Pancreas (tissue), 10 donors: ENCODE data around the gene RAD51B. TPM values are rescaled to one million over a fixed set of nuclear protein-coding genes. Genes with fewer than 3 reads are reported as not detected.

Experiments
- ATAC-seq, 4 donors: fragments of 200-7000 bp; cut with Tn5 transposase; one replicate each; pipeline versions ENCODE4 v1.8.0 to v1.9.1; 2020; ENCODE audit warnings: mild to moderate bottlenecking in 4 of 4, moderate library complexity in 4 of 4
- DNase-seq, 6 donors: peaks; one replicate each; pipeline ENCODE4 v3.0.0-alpha.2; 2020
- FAIRE-seq: peaks from 2 replicates; lab custom pipeline; 2012; peaks lifted over from hg19 to GRCh38; lab: Jason Lieb, UNC
- H3K27ac ChIP-seq, 4 donors: fragments of 200-600 bp; sonication (generic); 1 replicate in 3 of 4; 2 replicates in 1 of 4; pipeline versions ENCODE4 v1.5.0 to v1.8.0; 2020
- H3K27me3 ChIP-seq, 4 donors: fragments of 200-600 bp; one replicate each; pipeline ENCODE4 v1.8.0; 2021
- H3K36me3 ChIP-seq, 3 donors: fragments of 200-600 bp; sonication (generic) in 1 of 3; one replicate each; pipeline versions ENCODE4 v1.5.0 to v1.8.0; 2020 to 2021
- H3K4me1 ChIP-seq, 3 donors: fragments of 200-600 bp; one replicate each; pipeline ENCODE4 v1.8.0; 2021
- H3K4me3 ChIP-seq, 4 donors: fragments of 200-600 bp; sonication (generic) in 2 of 4; one replicate each; pipeline versions ENCODE4 v1.5.0 to v1.8.0; 2020 to 2021
- H3K9me3 ChIP-seq, 4 donors: fragments of 200-600 bp; one replicate each; pipeline ENCODE4 v1.8.0; 2021
- WGBS, 2 donors: extraction: QIAGEN DNeasy Blood & Tissue Kit; methylation state at CpG; one replicate each; pipeline ENCODE4 v1.1.7; 2013; 5-methylcytosine and 5-hydroxymethylcytosine counted together
- intact Hi-C, 3 donors: fragments of 100-400 bp; cut with DNase I; formaldehyde crosslinking; loops; one replicate each; pipeline versions ENCODE4 v1.11.1 to v1.14.2; 2022
- polyA plus RNA-seq, 2 donors: library from polyadenylated mRNA; stranded (reverse); fragments of 200-250 nt; gene quantifications; one replicate each; pipeline ENCODE4 v1.2.3, GENCODE V29; 2013
- total RNA-seq, 6 donors: library from RNA; stranded (reverse); fragmentation: NEBNext Ultra II Directional in 4 of 6; extraction: Animal tissue kit (Norgen Biotek cat#: 25700) in 4 of 6; gene quantifications; one replicate each; pipeline versions ENCODE4 v1.2.1 to v1.2.4, GENCODE V29; 2021 to 2023
- TF ChIP-seq, protein P1 (sequence below), 4 donors: fragments of 200-600 bp; sonication (generic) in 3 of 4; IDR thresholded peaks; one replicate each; pipeline versions ENCODE4 v1.5.0 to v1.8.0; 2021; ENCODE audit warnings: antibody characterized with exemption in 4 of 4
- donor health status: healthy with polysubstance abuse.
- donor health status: DM: no; HTN: no; CAD: no; lungs with moderate emphysema.
- donor health status: DM: no; HTN: no; CAD: no.
- donor health status: control.
- donor health status: control.
- donor health status: Bipolar disorder and iron deficiency.
- donor health status: DM: yes; HTN: yes; CAD: no.
- donor health status: DM: no; HTN: no; CAD: no.
- donor health status: DM: no; HTN: no; CAD: no.
- donor health status: DM: yes; HTN: yes; CAD: no.

The RAD51B gene
- total and polyA plus RNA-seq, 8 donors: 1.1 to 17.3 (median 5.8) TPM

DNA sequence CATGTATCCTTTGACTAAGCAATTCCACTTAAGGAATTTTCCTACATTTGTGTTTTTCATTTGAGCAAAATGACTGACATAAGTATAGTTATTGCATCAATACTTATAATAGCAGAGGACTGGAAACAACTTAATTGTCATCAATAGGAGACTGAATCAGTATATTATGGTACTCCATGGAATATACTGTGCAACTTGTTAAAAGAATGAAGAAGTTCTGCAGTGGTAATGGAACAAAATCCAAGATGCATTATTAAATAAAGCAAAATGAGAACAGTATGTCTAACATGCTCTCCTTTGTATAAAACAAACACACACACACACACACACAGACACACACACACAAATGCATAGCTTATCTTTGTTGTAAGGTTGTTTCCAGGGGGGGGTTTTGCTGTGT lies 303.1 kb downstream of the RAD51B start:
- H3K4me1 ChIP-seq: no peaks in the 10 kb centered on the region
- DNase-seq: no peak
- intact Hi-C loops: no loop called here
- FAIRE-seq: no peak
- ATAC-seq: no peak
- H3K27ac ChIP-seq: no peak overlapping the region
- TF ChIP-seq, protein P1, sequence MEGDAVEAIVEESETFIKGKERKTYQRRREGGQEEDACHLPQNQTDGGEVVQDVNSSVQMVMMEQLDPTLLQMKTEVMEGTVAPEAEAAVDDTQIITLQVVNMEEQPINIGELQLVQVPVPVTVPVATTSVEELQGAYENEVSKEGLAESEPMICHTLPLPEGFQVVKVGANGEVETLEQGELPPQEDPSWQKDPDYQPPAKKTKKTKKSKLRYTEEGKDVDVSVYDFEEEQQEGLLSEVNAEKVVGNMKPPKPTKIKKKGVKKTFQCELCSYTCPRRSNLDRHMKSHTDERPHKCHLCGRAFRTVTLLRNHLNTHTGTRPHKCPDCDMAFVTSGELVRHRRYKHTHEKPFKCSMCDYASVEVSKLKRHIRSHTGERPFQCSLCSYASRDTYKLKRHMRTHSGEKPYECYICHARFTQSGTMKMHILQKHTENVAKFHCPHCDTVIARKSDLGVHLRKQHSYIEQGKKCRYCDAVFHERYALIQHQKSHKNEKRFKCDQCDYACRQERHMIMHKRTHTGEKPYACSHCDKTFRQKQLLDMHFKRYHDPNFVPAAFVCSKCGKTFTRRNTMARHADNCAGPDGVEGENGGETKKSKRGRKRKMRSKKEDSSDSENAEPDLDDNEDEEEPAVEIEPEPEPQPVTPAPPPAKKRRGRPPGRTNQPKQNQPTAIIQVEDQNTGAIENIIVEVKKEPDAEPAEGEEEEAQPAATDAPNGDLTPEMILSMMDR (IDR thresholded peaks at IDR 0.05): no peak
- no peaks in the 10 kb centered on the region for H3K9me3 ChIP-seq
- H3K4me3 ChIP-seq: no peak overlapping the region
- no peaks in the 10 kb centered on the region for H3K36me3 ChIP-seq
- no peaks in the 10 kb centered on the region for H3K27me3 ChIP-seq

DNA sequence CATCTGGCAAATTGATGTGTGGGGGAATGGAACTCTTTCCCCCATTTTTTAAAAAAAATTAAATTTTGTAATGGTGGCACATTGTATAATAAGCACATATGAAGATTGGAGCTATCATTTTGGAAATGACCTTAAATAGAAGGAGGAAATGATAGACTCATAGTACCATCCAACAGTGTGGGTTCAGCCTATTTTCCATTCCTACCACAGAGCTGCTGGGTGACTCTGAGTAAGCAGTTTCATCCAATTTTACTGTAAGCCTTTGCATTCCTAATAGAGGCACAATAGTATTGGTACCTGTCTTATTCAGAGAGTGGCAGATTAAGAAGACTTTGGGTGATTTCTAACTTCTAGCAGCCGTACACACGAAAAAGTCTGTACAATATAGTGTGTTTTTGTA lies 304.5 kb downstream of the RAD51B start:
- Histone ChIP-seq H3K4me3 (no peak overlapping the region), H3K27me3 (no peaks in the 10 kb centered on the region), H3K36me3 (no peaks in the 10 kb centered on the region), H3K4me1 (no peaks in the 10 kb centered on the region), H3K27ac (no peak overlapping the region), H3K9me3 (no peaks in the 10 kb centered on the region)
- FAIRE-seq (no peak), DNase-seq (no peak), ATAC-seq (no peak)
- TF ChIP-seq, protein P1 (IDR thresholded peaks at IDR 0.05): no peak
- 98 to 99% methylated on average over 2 of the region's 2 CpGs for WGBS, 2 donors
- intact Hi-C loops: no loop called here

- no peak for FAIRE-seq
- no peak for DNase-seq
- no peaks in the 10 kb centered on the region for H3K36me3 ChIP-seq
- no peaks in the 10 kb centered on the region for H3K9me3 ChIP-seq
- WGBS, 2 donors: 41 to 51% methylated on average over 3 of the region's 3 CpGs
- intact Hi-C loops: no loop called here
- peak in 3 of 4 donors; percentile 51 to 70 (median 70) for ATAC-seq
- H3K4me3 ChIP-seq: no peak overlapping the region
- H3K4me1 ChIP-seq: no peaks in the 10 kb centered on the region
- H3K27ac ChIP-seq: peak overlapping the region in 2 of 4 donors; percentile 27 to 42
- H3K27me3 ChIP-seq: no peaks in the 10 kb centered on the region
- TF ChIP-seq, protein P1 (IDR thresholded peaks at IDR 0.05): no peak
Measured at GRCh38 chr14:68124979-68125731, 305.6 kb downstream of the RAD51B start.

GRCh38 chr14:68127166-68127565 lies 307.6 kb downstream of the RAD51B start:
- H3K36me3 ChIP-seq: no peaks in the 10 kb centered on the region
- intact Hi-C loops: no loop called here
- TF ChIP-seq, protein P1 (IDR thresholded peaks at IDR 0.05): no peak
- no peak for FAIRE-seq
- H3K4me3 ChIP-seq: no peak overlapping the region
- no peaks in the 10 kb centered on the region for H3K27me3 ChIP-seq
- H3K9me3 ChIP-seq: no peaks in the 10 kb centered on the region
- 59 to 60% methylated on average over 2 of the region's 2 CpGs for WGBS, 2 donors
- no peak for DNase-seq
- ATAC-seq: peak in 1 of 4 donors; percentile 22
- H3K27ac ChIP-seq: no peak overlapping the region
- H3K4me1 ChIP-seq: no peaks in the 10 kb centered on the region

DNA sequence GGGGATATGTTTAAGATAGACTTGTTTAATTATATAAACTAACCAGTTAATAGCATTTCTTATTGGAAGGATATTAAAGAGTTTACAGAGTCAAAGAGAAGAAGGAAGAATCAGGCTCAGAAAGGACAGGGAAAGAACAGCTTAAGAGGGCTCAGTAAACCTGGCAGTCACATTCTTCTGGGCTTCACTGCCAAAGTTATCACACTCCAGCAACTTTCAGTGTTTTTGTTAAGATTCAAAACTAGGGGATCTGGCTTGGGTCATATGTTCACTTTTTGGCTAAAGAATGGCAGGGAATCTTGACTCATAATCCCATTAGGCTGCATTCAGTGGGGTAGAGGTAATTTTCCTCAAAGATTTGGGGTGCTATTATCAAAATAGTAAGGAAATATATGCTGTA lies 312.3 kb downstream of the RAD51B start:
- TF ChIP-seq, protein P1 (IDR thresholded peaks at IDR 0.05): no peak
- DNase-seq: no peak
- H3K9me3 ChIP-seq: no peaks in the 10 kb centered on the region
- no peak overlapping the region for H3K27ac ChIP-seq
- H3K27me3 ChIP-seq: no peaks in the 10 kb centered on the region
- intact Hi-C loops: no loop called here
- H3K4me3 ChIP-seq: no peak overlapping the region
- no peaks in the 10 kb centered on the region for H3K4me1 ChIP-seq
- no peak for FAIRE-seq
- H3K36me3 ChIP-seq: no peaks in the 10 kb centered on the region
- no peak for ATAC-seq
